ENCODE data around the gene TIMM23B. TPM values are rescaled to one million over a fixed set of nuclear protein-coding genes. Genes with fewer than 3 reads are reported as not detected.

Gene TIMM23B
- total and polyA plus RNA-seq, 2 of the 8 experiments (the other 6 are each of a cell fraction or from before 2014, with no cell fraction given) = 12.3 to 14.4 TPM

Small RNAs within 50 kb of the gene (small RNA-seq; reads per million reads assigned to genes)
- gene RNA5SP317 (ENCODE audit: insufficient read depth) = not detected
- gene SNORA74C-2 (ENCODE audit: insufficient read depth) = not detected

Other genes with a start within 250 kb of the TIMM23B start
- gene OGDHL, start 179.7 kb upstream of the TIMM23B start, total RNA-seq (2021; fragmentation: NEBNext Ultra II Directional; extraction: Animal tissue kit (Norgen Biotek cat#: 25700)) = 16.3 and 16.6 TPM in 2 replicates
- 16.1 and 23.2 TPM in 2 replicates for gene OGDHL, start 179.7 kb upstream of the TIMM23B start, polyA plus RNA-seq (2011; rRNA removed)
- 53.4 and 56.2 TPM in 2 replicates for gene PARG, start within 50 bp of the TIMM23B start, total RNA-seq (2021; fragmentation: NEBNext Ultra II Directional; extraction: Animal tissue kit (Norgen Biotek cat#: 25700))
- 13.3 and 14.7 TPM in 2 replicates for gene PARG, start within 50 bp of the TIMM23B start, polyA plus RNA-seq (2011; rRNA removed)
- gene AGAP6, start 46.4 kb downstream of the TIMM23B start, total RNA-seq (2021; fragmentation: NEBNext Ultra II Directional; extraction: Animal tissue kit (Norgen Biotek cat#: 25700)) = 13.0 and 13.2 TPM in 2 replicates
- 15.3 and 16.4 TPM in 2 replicates for gene AGAP6, start 46.4 kb downstream of the TIMM23B start, polyA plus RNA-seq (2011; rRNA removed)
- 29.7 and 37.0 TPM in 2 replicates for gene WASHC2A, start 125.9 kb downstream of the TIMM23B start, total RNA-seq (2021; fragmentation: NEBNext Ultra II Directional; extraction: Animal tissue kit (Norgen Biotek cat#: 25700))
- 6.0 and 7.5 TPM in 2 replicates for gene WASHC2A, start 125.9 kb downstream of the TIMM23B start, polyA plus RNA-seq (2011; rRNA removed)

All from H1 (cell line).